NCI-H128 (cell line): ENCODE measurements around the gene ANKRD12.

ENCODE experiments used
- DNase-seq: peaks from one replicate; lab custom pipeline; 2025; ENCODE audit not compliant: unreplicated experiment; lab: John Stamatoyannopoulos, UW

Gene ANKRD12

DNA sequence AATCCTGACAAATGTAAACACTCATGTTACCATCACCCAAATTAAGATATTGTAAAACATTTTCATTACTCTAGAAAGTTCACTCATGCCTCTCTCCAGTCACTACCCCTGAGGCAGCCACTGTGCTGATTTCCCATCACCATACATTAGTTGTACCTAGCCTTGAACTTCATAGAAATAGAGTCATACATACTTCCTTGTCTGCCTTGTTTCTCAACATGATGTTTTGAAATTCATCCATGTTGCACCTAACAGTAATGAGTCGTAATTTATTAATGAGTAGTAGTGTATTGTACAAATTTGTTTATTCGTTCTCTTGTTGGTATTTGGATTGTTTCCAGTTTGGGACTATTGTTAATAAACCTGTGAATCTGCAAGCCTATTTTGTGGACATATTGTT lies 149.0 kb downstream of the ANKRD12 start:
- no peak for DNase-seq

DNA sequence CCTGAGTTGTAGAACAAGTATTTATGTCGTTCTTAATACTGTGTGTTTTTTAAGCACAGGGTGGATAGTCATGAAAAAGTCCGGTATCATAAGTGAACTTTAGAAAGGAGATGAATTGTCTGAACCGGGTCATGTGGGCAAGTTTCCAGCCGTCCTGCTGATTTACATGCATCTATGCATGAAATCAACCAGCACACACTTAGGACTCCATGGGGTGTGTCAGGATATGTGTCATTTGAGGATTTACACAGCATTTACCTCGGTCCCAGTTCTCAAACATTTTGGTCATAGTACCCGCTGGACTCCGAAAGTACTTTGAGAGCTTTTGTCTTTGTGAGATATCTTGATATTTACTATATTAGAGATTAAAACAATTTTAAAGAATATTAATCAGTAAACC lies 150.5 kb downstream of the ANKRD12 start:
- no peak for DNase-seq

DNA sequence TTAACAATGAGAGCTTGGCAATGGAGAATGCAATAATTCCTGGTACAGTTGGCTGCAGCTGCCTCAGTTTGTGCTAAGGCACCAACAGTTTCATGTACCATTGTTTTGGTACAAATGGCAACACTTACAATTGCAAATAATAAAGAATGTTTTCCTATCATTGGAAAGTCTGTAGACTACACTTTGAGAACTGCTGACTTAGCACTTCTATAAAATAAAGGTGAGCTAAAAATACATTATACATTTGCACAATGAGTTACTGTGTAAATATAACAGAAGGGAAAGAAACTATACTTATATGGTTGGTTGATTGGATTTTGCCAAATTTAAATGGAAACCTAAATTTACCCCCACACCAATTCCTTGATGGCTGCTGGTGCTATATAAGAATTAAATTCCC lies 153.1 kb downstream of the ANKRD12 start:
- no peak for DNase-seq

DNA sequence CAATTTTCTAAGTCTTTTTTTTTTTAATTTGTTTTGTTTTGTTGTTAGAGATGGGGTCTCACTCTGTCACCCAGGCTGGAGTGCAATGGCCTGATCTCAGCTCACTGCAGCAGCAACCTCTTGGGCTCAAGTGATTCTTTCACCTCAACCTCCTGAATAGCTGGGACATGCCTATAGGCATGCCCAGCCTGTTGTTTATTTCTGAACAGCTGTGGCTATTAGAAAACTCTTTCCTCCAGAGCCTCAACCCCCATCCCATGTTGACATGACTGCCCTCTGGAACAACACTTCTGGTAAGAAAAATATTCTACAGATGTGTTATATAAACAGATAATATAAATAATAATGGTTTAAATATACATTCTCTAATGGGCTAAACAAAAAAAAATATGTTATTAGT lies 153.6 kb downstream of the ANKRD12 start:
- DNase-seq: no peak

DNA sequence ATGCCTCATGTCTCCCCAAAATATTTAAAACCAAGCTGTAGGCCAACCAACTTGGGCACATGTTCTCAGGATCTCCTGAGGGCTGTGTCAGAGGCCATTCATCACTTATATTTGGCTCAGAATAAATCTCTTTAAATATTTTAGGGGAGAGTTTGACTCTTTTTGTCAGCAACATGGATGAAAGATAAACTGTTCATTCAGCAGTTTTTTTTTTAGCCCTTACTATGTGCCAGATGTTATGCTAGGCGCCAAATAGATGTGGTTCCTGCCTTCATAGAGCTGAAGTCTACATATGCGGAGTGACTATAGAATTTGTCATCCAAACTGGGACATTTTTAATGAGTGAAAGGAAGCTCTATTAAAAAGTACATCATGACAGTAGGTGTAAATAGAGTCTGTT lies 155.5 kb downstream of the ANKRD12 start:
- no peak for DNase-seq

DNA sequence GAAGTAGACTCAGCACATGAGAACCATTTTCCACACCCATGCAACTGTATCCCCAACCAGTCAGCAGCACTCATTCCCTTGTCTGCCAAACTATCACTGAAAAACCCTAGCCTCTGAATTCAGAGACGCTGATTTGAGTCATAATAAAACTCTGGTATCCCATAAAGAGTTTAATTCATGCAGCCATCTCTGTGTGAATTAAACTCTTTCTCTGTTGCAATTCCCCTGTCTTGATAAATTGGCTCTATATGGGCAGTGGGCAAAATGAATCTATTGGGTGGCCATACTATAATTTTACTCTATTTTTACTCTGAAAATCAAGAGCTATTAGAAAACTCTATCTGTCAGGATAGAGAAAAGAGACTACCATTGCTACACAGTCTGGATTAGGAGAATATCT lies 157.4 kb downstream of the ANKRD12 start:
- no peak for DNase-seq

DNA sequence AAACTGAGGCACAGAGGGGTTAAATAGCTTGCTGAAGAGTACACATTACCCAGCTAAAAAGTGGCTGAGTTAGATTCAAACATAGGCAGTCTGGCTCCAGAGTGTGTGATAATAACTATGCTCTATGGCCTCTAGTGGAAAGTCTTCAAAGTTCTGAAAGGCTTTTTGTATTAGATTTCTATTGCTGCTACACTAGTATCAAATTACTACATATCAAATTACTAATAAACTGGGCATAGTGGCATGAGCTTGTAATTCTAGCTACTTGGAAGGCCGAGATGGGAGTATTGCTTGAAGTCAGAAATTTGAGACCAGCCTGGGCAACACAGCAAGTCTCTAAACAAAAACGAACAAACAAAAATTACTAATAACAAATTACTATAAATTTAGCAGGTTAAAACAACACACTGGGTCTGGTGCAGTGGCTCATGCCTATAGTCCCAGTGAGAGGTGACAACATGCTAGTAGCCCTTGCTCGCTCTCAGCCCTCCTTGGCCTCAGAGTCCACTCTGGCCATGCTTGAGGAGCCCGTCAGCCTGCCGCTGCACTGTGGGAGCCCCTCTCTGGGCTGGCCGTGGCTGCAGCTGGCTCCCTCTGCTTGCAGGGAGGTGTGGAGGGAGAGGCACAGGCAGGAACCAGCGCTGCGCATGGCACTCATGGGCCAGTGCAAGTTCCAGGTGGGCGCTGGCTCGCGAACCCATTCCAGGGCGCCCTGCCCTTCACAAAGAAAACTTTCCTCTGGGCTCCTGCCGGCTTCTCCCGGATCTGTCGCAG lies 159.8 kb downstream of the ANKRD12 start:
- DNase-seq: no peak

DNA sequence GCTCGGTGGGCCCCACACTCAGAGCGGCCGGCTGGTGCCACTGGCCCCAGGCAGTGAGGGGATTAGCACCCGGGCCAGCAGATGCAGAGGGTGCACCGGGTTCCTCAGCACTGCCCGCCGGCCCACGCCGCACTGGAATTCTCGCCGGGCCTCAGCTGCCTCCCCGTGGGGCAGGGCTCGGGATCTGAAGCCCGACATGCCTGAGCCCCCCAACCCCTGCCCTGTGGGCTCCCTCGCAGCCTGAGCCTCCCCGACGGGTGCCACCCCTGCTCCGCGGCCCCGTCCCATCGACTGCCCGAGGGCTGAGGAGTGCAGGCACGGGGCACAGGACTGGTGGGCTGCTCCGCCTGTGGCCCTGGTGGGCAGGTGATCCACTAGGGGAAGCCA lies 160.4 kb downstream of the ANKRD12 start:
- no peak for DNase-seq

DNA sequence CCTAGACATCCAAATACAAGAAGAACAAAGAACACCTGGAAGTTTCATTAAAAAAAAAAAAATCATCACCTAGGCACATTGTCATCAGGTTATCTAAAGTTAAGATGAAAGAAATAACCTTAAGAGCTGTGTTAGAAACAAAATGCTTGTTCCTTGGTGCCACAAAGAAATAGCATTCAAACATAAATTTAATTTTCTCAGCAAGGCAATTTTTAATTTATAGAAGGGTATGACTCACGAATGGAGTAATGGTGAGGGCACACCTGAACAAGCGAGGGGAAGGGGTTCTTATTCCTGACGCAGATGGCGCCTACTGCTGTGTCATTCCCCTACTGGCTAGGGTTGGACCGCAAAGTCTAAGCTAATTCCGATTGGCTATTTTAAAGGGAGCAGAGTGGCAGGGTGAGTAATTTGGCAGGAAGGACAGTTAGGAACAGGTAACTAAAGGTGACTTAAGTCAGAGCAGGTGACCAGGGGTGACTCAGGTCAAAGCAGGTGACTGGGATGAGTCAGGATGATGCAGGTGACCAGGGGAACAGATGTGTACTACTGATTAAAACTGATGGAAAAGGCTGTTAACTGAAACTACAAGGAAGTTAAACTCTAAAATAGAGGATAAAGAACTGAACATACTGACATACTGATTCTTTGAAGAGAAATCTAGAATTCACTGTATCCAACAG lies 167.9 kb downstream of the ANKRD12 start:
- DNase-seq: no peak

DNA sequence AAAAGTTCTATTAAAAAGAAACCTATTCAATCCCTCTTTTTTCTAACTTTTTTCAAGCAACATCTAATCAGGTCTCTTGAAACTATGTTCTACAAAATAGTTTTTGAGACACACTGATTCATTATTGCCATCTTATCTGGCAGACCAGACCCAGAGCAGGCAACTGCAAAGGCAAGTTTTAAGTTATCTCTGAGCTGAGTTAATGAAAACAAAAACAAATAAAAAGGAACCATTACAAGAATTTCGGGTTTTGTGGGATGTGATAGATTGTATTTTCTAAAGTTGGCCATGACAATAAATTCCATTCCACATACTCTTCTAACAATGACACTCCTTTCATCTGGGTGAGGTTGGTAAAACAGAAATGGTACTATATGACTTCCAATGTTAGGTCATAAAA lies 182.8 kb downstream of the ANKRD12 start:
- DNase-seq: no peak

DNA sequence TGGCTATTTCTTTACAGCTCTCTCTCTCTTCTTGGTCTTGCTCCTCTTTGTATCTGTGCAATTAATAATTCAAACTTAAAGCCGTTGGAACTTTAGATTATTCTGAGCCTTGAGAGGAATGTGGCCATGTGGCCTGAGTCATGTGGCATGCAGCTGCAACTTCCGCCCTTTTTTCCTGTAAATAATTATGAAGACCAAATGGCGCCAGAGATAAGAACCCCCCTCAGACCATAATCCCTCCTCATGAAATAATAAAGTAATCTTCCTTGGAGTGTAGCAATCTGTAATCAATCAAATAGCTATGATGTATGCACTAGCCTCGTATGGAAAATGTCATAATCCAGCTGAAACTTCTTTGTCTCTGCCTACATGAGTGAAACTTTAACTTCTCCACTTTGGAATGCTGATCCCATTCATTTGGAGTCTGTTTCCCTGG lies 184.5 kb downstream of the ANKRD12 start:
- no peak for DNase-seq

DNA sequence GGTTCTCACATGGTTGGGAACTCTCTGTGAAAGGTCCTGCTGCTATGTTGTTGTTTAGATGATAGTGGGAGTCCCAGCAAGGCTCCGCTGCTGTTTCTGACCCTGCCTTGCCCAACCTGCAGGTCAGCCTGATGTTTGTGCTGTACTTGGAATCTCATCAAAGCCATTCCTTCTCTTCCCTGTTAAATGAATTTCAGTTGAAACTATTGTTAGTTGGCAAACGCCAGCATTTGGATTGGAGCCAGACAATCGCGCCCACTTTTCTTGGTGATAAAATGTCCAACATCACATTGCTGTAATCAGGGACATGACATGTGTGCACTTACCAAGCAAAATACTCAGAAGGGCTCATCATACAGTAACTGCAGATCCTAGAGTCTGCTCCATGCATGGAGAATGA lies 185.2 kb downstream of the ANKRD12 start:
- no peak for DNase-seq

DNA sequence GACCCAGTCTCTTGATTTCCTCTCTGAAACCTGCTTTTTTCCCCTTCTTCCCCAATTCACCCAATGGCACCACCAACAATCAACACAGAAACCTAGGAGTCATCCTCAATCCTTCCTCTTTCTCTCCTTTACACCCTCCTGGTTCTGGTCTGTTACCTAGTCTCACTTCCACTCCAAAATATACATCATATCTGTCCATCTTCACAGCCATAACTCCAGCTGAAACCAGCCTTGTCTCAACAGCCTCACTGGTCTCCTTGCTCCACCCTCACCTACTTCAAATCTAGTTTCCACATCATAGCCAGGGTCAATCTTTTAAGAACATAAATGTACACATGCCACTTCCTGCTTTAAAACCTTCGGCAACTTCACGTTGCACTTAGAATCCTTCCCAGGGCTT lies 186.2 kb downstream of the ANKRD12 start:
- DNase-seq: no peak

DNA sequence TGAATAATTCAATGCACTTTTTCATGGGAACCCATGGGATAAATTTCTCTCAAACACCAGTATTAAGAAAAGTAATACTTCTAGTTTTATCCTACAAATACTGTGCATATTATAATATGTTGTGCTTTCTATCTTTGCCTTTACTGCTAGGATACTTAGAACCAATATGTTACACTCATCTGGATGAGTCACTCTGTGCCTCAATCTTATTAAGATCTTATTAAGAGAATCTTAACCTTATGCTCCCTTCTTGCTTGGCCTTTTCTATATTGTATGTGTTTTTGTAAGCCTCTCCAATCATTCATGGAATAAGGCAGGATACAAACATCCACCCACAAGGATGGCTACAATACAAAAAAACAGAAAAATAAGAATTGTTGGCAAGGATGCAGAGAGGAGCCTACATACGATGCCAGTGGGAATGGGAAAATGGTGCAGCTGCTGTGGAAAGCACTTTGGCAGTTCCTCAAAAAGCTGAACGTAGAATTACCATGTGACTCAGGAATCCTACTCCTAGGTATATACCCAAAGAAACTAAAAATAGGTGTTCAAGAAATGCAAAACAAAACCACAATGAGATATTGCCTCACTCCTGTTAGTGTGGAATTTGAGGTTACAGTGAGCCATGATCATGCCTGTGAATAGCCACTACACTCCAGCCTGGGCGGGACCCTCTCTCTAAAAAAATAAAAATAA lies 187.3 kb downstream of the ANKRD12 start:
- DNase-seq: no peak

DNA sequence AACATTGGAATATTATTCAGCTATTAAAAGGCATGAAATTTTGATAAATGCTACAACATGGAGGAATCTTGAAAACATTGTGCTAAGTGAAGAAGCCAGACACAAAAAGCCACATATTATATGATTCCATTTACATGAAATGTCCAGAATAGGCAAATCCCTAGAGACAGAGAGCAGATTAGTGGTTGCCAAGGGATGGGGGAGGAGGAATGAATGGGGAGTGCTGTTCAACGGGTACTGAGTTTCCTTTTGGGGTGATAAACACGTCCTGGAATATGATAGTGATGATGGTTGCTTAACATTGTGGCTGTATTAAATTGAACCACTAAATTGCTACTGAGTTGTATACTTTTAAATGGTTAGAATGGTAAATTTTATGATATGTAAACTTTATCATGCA lies 189.1 kb downstream of the ANKRD12 start:
- DNase-seq: no peak

DNA sequence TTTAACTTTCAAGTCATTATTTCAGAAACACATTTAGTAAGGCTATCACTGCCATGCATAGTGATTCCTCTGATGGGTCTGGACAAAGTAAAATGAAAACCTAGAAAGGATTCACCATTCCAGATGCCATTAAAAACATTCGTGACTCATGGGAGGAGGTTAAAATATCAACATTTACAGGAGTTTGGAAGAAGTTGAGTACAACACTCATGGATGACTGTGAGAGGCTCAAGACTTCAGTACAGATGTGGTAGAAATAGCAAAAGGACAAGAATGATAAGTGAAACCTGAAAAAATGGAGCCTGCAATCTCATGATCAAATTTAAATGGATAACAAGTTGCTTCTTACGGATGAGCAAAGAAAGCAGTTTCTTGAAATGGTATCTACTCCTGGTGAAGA lies 192.2 kb downstream of the ANKRD12 start:
- DNase-seq: no peak

DNA sequence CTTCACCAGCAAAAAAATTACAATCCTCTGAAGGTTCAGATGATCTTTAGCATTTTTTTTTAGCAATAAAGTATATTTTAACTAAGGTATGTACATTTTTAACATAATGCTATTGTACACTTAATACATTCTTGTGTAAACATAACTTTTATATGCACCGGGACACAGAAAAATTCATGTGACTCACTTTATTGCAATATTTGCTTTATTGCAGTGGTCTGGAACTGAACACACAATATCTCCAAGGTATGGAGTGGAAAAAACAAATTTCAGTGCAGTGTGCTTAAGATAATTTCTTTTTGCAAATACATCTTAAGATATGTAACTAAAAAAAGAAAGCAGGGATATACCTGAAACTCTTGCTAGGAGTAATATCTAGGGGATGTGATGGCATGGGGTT lies 192.9 kb downstream of the ANKRD12 start:
- DNase-seq: no peak

DNA sequence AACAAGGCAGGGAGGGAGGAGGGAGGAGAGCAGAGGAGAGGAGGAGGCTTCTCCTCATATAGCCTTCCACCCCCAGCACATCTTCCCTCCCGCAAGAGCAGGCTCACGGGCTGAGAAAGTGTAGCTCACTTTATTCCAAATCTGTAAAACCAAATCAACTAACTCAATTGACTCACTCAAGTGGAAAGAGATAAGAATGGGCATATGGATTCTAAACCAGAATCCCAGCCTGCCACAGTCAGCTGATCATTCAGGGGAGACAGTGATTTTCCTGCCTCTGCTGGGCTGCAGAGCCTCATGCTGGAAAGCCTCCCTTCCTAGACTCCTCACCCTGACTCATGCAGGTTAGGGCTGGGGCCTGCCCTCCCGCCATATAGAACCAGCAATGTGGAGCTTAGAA lies 193.8 kb downstream of the ANKRD12 start:
- no peak for DNase-seq

DNA sequence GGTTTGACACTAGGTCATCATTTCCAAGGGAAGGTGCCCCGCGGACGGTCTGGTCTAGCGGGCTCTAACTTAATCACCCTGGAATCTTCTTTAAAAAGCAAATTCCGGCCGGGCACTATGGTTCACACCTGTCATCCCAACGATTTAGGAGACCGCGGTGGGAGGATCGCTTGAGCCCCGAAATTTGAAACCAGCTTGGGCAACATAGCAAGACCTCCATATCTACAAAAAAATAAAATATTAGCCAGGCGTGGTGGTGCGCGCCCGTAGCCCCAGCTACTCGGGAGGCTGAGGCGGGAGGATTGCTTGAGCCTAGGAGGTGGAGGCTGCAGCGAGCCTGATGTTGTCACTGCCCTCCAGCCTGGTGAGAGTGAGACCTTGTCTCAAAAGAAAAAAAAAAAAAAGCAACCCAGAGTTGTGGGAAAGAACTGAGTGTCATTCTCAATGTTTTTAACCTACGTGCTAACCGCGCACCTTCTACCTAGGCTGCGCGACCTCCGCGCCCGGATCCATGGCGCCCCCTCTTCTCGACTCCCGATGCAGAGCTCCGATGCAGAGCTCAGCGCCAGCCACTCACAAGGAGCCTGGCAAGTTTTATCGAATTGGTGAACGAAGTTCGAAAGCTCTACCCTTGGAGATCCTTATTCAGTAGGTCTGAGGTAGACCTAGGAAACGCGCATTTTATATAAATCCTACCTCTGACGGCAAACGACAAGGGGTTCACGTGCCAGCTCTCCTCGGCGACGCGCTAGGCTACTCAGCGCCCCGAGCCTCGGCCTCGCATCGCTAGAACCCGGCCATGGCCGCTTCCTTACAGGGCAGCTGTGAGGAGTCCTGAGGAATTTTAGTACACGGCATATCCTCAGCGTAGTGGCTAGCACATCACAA lies 197.1 kb downstream of the ANKRD12 start:
- no peak for DNase-seq

DNA sequence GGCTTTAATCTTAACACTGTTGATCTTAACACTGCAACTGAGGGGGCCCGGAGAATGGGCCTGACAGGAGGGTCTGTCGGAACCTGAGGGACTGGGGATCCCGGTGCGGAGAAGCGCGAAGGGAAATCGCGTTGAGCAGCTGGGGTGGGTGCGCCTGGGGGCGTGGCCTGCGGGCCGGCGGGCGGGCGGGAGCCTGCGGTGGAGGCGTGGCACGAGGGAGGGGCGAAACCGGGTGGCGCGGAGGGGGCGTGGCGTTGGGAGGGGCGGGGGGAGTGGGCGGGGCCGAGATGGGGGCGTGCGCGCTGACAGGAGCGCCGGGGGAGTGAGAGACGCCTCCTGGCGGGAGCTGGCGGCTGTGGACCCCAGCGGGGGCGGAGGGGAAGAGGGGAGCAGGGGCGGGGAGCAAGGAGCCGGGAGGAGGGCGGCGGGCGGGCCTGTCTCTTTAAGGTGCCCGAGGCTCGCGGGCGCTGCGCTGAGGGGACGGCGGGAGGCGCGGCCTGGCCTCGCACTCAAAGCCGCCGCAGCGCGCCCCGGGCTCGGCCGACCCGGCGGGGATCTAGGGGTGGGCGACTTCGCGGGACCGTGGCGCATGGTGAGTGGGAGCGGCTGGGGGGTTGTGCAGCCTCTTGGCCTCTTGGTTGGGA lies 197.9 kb downstream of the ANKRD12 start, which contains the start of gene TWSG1:
Gene TWSG1 (plus strand): TSS at position 445 of the 644 bp plus-strand sequence. CDS start 2,457 bp downstream, outside the sequence.
- DNase-seq: peak; percentile 76
